Right kidney (tissue), 1 donor: ENCODE measurements around the gene KCNC3.

Source experiments
- DNase-seq: peaks from one replicate; pipeline ENCODE4 v3.0.0-alpha.2; 2016

The KCNC3 gene

GRCh38 chr19:50311723-50312635 is 17.2 kb downstream of the KCNC3 start:
- no peak for DNase-seq

DNA sequence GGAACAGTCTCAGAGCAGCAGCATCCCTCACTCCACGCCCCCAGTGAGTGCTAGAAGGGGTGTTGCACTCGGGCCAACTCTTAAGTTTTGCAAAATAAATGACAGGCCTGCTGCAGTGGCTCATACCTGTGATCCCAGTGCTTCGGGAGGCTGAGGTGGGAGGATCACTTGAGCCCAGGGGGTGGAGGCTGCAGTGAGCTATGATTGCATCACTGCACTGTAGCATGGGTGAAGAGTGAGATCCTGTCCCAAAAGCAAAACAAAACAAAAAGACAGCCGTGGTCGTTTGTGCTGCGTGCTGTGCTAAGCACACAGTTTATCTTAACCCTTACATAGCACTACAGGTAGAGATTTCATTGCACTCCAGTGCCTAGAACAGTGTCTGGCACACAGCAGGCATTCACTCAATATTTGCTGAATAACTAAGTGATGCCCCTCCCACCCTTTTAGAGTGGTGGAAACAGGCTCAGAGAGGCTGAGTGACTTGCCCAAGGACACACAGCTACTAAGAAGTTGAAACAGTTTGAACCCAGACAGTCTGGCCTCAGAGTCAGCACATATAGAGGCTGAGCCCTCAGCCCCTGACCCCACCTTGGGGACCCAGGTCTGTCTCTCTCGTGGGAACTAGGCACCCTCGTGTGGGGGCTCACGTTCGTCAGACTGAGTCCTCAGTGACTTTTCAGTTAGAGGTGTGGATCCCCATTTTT is 18.3 kb downstream of the KCNC3 start:
- DNase-seq = no peak

GRCh38 chr19:50309396-50310125 is 19.6 kb downstream of the KCNC3 start:
- no peak for DNase-seq

GRCh38 chr19:50308991-50309390 is 20.2 kb downstream of the KCNC3 start:
- DNase-seq = no peak

GRCh38 chr19:50303558-50303957 is 25.6 kb downstream of the KCNC3 start:
- DNase-seq = no peak

DNA sequence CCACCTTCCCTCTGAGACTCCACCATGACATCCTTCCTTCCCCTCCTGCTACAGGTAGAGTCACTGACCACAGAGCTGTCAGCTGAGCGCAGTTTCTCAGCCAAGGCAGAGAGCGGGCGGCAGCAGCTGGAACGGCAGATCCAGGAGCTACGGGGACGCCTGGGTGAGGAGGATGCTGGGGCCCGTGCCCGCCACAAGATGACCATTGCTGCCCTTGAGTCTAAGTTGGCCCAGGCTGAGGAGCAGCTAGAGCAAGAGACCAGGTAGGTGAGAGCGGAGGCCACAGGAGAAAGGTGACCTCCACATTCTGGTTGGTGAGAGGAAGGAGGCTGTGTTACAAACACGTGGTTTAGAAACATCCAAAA is 27.6 kb downstream of the KCNC3 start:
- no peak for DNase-seq

DNA sequence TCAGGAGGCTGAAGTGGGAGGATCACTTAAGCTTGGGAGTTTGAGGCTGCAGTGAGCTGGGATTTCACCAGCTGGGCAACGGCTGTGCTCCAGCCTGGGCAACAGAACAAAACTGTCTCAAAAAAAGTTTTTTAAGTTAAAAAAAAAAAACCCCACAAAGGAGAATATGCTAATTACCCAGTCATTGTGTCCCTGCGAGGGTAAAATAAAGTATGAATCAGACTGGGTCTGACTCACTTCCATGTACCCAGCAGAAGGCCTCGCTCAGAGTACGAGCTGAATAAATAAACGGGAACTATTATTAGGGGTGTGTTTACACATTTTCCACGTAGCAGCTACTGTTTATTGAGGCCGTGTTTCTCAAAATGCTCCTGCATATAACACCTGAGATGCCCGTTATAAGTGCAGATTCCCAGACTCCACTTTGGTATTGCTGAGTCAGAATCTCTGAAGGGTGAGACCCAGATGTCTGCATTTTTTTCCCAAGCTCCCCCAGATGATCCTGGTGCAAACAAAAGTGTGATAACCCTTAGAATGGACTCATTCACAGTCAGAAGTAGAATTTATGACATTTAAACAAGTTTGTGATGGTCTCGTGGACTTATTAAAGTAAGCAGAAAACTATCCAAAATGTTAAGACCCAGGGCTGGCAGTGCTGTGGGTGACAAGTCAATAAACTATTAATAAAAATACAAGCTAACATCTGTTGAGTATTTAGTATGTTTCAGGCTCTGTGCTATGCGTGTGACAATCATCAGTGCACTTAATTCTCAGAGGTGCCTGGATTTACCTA is 28.2 kb downstream of the KCNC3 start:
- DNase-seq = no peak

- DNase-seq = no peak
Measured at GRCh38 chr19:50300051-50300450, 29.1 kb downstream of the KCNC3 start.

- DNase-seq = no peak
Measured at GRCh38 chr19:50293263-50294004, 35.7 kb downstream of the KCNC3 start.

DNA sequence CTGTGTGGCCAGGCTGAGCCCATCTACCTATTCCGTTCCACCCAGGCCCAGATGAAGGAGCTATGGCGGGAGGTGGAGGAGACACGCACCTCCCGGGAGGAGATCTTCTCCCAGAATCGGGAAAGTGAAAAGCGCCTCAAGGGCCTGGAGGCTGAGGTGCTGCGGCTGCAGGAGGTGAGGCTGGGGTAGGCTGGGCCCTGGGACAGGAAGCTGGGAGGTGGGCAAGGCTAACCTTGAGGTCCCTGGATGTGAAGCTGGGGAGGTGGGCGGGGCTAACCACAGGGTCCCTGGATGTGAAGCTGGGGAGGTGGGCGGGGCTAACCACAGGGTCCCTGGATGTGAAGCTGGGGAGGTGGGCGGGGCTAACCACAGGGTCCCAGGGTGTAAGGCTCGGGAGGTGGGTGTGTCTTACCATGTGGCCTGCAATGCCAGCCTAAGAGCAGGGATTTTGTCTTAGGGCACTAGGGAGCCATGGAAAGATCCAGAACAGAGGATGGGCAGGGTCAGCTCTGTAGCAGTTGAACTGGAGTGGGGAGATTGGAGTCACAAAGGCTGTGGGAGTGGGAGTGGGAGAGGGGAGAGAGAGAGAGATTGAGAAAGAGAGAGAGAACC is 36.9 kb downstream of the KCNC3 start:
- DNase-seq = no peak

DNA sequence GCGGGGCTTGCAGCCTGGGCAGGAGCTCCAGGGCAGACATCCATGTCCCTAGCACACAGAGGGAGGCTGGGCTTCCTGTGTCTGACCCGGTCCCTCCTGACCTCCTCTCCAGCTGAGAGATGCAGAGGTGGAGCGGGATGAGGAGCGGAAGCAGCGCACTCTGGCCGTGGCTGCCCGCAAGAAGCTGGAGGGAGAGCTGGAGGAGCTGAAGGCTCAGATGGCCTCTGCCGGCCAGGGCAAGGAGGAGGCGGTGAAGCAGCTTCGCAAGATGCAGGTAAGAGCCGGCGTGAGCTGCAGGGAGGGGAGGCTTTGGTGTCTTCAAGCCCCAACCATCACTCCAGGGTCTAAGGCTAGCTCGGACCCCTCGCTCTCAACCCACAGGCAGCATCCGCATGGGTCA is 38.4 kb downstream of the KCNC3 start:
- no peak for DNase-seq

DNA sequence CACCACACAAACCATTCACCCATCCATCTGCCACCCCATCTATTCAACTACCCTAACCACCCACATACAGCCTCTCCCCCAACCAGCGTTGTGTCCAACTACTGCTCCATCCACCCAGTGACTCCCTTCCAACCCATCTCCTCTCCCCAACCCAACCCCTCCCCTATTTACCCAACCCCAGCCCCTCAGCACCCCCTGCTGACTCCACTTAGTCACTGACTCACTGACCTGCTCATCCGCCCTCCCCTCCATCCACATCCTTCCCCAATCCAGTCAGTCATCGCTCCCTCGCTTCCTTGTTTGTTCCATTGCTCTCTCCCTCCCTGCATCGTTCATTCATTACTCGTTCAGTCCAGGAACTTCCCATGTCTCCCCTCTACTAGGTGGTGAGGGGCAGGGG is 39.2 kb downstream of the KCNC3 start:
- no peak for DNase-seq

GRCh38 chr19:50288954-50289353 is 40.2 kb downstream of the KCNC3 start:
- DNase-seq = no peak

DNA sequence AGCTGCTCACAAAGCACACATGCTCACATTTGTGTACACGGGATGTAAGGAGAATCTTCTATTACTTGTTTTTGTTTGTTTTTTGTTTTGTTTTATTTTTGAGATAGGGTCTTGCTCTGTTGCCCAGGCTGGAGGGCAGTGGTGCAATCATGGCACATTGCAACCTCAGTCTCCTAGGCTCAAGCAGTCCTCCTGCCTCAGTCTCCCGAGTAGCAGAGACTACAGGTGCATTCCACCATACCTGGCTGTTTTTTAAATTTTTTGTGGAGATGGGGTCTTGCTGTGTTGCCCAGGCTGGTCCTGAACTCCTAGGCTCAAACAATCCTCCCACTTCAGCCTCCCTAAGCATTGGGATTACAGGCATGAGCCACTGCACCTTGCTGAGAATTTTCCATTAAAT is 41.8 kb downstream of the KCNC3 start:
- no peak for DNase-seq

GRCh38 chr19:50286443-50286842 is 42.7 kb downstream of the KCNC3 start:
- no peak for DNase-seq

DNA sequence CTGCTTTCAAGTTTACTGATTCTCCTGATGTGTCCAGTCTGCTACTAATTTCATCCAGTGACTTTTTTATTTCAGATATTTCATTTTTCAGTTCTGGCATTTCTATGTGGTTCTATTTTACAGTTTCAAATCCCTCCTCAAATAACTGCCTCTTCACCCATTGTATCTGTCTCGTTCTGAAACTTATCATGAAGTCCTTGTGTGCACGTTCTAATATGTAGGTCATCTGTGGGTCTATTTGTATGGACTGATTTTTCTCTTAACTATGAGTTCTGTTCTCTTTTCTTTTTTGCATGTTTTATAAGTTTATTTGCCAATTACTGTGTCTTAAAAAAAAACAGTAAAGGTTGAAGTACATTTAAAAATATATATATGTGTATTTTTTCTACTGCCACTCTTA is 43.3 kb downstream of the KCNC3 start:
- no peak for DNase-seq

- no peak for DNase-seq
Measured at GRCh38 chr19:50281491-50281890, 47.7 kb downstream of the KCNC3 start.

- DNase-seq = no peak
Measured at GRCh38 chr19:50280983-50281382, 48.2 kb downstream of the KCNC3 start.

- no peak for DNase-seq
Measured at GRCh38 chr19:50280074-50280473, 49.1 kb downstream of the KCNC3 start.

DNA sequence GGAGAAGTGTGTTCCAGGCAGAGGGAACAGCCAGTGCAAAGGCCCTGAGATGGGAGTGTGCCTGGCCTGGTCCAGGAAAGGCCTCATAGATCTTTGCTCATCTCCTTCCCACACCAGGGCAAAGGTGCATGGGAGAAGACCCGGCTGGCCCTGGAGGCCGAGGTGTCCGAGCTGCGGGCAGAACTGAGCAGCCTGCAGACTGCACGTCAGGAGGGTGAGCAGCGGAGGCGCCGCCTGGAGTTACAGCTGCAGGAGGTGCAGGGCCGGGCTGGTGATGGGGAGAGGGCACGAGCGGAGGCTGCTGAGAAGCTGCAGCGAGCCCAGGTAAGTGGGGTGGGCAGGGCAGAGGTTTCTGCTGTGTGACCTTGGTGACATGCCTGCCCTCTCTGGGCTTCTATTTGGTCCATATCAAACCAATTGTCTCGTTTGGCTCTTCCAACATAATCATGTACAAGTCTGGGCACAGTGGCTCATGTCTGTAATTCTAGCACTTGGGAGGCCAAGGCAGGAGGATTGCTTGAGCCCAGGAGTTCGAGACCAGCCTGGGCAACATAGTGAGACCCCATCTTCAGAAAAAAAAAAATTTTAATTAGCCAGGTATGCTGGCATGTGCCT is 51.1 kb downstream of the KCNC3 start:
- no peak for DNase-seq
